NCI-H1417 (cell line): Measurements from ENCODE around the gene SPRED2.
A peak's percentile ranks its signal among the peaks of the same experiment; 100 is the strongest.
"Not testable (repeated sequence)": the region's sequence is repeated elsewhere in the genome, so short reads cannot be mapped to it uniquely, and the experiment has no call there.

Experiments used
- DNase-seq, 3 experiments: peaks; one replicate each; lab custom pipeline; 2025; lab: John Stamatoyannopoulos, UW

SPRED2 gene

DNA sequence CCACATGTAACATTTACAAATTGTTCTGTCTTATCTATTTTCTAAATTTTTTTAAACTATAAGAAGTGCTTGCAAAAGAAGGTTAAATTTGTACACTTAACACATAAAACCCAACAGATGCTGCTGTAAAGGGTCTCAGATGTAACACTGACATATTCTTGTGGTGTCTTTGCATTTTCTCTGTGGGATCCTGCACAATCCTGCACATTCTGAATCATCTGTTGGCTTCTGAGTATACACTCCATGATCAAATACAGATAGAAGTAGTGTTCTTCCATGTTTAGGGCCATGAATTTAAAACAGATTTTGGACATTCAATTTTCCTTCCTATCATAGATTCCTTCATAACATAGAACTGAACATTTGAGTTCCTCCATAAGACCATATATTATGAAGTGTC, 89.0 kb downstream of the SPRED2 start:
- no peak for DNase-seq

- DNase-seq = no peak
Measured at GRCh38 chr2:65340898-65341681, 91.3 kb downstream of the SPRED2 start.

- no peak for DNase-seq
Measured at GRCh38 chr2:65339648-65340047, 92.8 kb downstream of the SPRED2 start.

- not testable (repeated sequence) for DNase-seq
Measured at GRCh38 chr2:65338830-65339495, 93.4 kb downstream of the SPRED2 start.

GRCh38 chr2:65337915-65338314, 94.5 kb downstream of the SPRED2 start:
- not testable (repeated sequence) for DNase-seq

DNA sequence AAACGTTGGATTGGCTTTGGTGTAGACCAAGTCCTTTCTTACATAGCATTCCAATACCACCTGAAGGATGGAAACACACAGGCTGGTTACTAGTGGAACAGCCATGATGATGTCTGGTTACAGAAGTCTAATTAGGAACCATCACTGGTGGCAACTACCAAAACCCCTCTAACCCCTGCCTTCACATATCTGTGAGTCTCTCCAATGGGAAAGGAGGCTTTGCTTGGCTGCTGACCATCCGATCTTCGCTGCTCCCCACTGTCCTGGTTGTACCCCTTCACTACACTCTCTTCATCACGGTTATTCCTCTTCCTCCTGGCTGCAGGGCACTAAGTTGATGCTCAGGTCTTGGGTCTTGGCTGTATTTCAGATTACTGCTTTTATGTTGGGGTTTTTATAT, 97.7 kb downstream of the SPRED2 start:
- DNase-seq = no peak

DNA sequence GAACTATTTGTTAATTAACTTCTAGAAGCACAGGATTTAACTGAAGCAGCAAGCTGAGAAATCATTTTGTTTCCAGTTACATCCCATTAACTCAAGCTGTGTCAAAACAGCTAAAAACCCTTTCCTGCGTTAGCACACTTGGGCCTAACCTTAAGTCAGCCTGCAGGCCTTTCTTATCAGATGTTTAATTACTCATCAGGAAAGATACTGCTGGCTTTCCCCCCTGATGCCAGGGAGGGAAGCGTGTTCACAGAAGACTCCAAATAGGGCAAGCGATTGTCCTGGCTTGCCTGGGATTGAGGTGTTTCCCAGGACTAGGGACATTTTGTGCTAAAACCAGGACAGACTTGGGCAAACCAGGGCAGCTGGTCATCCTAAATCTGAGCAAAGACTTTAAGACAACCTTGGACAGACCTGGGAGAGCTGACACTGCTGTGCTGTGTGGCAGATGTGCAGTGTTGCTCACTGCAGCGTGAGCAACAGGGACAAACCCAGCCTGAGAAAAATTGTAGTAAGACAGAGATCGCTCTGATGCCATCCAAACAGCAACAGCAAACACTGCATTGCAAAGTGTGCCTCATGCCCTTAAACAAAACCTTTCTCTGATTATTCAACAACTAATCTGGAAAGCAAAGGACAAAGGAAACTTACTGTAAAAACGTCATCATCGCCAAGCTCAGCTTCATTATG, 100.9 kb downstream of the SPRED2 start:
- no peak for DNase-seq

GRCh38 chr2:65329525-65329924, 102.9 kb downstream of the SPRED2 start:
- peak in 2 of 3 experiments; percentile 79 to 95 for DNase-seq

GRCh38 chr2:65326276-65326675, 106.1 kb downstream of the SPRED2 start:
- no peak for DNase-seq

GRCh38 chr2:65325066-65325465, 107.3 kb downstream of the SPRED2 start:
- DNase-seq = no peak

DNA sequence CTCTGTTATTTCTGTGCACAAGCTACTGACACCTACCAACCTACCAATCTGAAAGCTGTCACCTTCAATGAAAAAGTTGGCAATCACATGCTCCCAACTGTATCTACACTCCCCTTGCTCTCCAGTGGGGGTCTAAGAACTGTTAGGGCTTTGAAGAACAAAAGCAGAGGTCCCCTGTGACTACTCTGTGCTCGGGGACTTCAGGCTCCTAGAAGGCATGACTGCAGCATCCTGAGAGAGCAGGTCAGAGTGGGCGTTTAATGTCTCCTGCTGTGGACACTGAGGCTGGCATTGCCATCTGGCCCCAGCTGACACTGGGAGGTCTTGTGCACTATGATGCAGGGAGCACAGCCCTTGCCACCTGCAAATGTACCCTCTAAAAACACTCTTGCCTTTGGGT, 111.5 kb downstream of the SPRED2 start:
- DNase-seq = no peak

GRCh38 chr2:65320042-65320725, 112.2 kb downstream of the SPRED2 start:
- DNase-seq = no peak

DNA sequence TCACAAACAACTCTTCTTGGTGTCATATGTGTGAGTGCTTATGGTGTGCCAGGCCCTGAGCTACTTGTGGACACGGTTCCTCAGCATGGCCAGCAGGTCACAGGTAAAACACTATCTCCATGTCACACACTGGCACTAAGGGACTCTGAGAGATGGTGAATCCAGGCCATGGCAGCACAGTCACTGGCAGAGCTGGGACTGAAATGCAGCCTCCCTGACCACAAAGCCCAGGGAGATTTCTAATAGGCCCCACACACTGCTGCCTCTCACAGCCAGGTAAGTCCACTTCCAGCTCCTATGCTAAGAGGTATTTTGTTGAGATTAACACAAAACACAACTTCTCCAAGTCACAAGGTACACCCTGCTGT, 112.7 kb downstream of the SPRED2 start:
- DNase-seq = no peak

DNA sequence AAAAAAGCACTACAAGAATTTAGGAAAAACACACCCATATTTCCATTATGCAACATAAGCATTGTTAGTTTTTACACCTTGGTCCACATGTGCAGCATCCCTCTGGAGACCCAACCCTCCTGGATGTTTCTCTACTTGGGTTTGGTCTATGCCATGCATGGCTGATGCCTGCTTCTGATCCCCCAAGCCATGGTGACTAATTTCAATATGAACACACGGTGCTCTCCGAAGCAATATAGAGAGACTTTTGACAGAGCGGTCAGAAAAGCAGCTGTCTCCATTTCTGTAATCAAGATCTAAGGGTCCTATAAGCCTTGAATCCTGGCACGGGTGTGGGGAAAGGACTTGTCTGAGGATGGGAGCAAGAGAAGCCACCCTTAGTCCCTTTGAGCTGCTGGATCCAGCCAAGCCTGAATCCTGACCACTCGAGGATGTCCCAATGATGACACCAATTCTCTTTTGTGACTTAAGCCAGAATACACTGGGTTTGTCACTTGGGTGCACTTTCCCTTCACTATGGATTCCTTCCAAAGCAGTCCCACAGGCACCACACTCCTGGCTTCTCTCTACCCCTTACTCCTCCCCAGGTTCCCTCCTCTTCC, 113.2 kb downstream of the SPRED2 start:
- DNase-seq = no peak

- no peak for DNase-seq
Measured at GRCh38 chr2:65317841-65318240, 114.6 kb downstream of the SPRED2 start.

DNA sequence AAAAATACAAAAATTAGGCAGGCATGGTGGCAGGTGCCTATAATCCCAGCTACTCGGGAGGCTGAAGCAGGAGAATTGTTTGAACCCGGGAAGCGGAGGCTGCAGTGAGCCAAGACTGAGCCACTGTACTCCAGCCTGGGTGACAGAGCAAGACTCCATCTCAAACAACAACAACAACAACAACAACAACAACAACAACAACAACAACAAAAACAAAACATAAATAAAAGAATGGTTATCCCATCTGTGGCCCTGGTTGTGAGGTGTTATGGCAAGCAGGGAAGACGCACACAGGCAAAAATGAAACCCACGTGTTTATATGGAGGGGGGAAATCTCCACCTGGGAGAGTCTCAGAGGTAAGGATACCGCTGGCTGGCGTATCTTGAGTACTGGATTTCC, 115.0 kb downstream of the SPRED2 start:
- not testable (repeated sequence) for DNase-seq

GRCh38 chr2:65316072-65316471, 116.3 kb downstream of the SPRED2 start:
- DNase-seq = no peak

DNA sequence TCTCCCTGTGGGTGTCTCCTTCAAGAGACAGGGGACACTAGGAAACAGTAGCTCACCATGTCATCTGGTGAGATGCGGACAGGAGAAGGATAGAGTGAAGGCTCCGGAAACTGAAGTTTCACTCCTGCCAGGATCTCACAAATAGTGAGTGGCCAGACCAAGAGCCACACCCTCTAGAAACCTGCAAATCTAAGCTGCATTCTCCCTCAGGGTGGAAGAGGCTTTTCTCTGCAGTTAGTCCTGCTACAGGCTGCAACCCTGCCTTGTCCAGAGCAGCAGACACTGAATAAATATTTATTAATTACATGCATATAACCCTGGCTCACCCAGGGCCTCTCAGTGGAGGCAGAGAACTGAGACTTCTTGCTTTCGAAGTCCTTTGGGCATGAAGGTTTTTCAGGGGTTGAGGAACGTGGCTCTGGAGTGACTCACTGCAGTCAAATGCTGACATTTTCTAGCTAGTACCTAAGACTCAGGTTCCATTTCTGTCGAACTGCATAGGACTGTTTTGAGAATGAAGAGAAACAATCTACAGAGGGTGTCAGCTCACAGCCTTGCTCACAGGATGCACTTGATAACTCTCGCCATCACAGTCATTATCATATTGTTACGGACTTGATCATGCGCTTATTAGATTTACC, 117.5 kb downstream of the SPRED2 start:
- no peak for DNase-seq

GRCh38 chr2:65313954-65314256, 118.5 kb downstream of the SPRED2 start:
- no peak for DNase-seq

DNA sequence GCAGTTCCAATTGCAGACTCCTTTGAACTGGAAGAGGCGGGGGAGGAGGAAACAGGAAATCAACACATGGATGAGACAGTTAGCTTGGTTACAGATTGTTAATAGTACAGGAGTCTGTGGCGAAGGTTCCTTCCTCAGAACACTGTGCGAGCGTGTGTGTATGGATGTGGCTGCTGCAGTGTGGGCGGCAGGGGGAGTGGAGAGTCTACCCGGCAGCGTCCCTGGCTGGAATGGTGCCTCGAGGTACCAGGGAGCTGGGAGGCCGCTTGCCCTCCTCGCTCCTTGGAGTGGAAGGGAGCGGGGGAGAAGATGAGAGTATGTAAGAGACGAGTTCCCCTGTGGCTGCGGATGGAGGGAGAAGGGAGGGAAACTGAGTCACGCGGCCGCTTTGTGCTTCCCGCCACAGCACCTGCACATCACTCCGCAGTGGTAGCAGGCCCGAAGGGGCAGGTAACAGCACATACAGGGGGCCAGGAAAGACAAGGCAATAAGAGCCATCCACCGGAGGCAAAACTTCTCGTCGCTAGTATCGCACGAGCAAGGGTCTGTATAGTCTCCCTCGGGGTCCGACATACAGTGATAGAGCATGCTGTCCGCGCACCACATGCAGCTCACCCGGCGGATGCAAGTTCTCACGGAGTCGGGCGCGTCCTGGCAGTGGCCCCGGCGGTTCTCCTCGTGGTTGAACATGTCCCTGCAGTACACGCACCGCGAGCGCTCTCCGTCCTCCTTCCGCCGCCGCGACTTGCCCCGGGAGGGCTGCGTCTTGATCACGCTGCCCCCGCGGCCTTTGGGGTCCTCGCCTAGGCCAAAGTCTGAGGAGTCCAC, 119.1 kb downstream of the SPRED2 start:
- no peak for DNase-seq

DNA sequence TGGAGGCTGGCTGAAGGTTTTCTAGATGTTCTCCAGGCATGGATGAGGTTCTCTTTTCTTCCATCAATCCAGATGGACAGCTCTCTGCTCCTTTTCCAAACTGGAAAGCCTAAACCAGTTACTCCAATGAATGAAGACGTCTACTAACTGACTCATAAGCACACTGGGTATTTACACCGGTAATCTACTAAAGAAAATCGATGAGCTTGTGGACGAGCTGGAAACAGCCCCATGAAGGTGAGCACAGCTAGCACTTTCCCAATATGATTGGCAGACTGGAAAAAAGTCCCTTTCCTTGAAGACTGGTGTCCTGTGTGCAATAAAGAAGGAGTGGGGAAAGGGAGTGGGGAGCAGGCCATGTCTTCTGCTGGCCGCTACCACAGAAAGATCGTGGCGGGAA, 120.8 kb downstream of the SPRED2 start:
- DNase-seq = no peak
